Caco-2 (cell line): ENCODE data around the gene STYK1. TPM values are rescaled to one million over a fixed set of nuclear protein-coding genes. Genes with fewer than 3 reads are reported as not detected.

Experiments used
- BruUV-seq: library from RNA; stranded (reverse); fragments of 400-500 nt; replicated peaks from 2 replicates; lab custom pipeline; 2021; lab: Mats Ljungman, UMichigan
- CTCF ChIA-PET: fragments of 300-600 bp; sonication (Branson Sonifier 250); formaldehyde crosslinking; loops from one replicate; lab custom pipeline; 2022; ENCODE audit warnings: antibody characterized with exemption; lab: Charles Lee
- POLR2A ChIA-PET: fragments of 300-600 bp; sonication (Branson Sonifier 250); formaldehyde crosslinking; loops from one replicate; lab custom pipeline; 2022; ENCODE audit warnings: antibody characterized with exemption; lab: Charles Lee
- DNase-seq, 2 experiments: peaks; one replicate each; pipeline versions ENCODE4 v3.0.0 to v3.0.0-alpha.2; 2020 to 2022
- H3K27me3 ChIP-seq: replicated peaks from 2 replicates; pipeline ENCODE4 v1.6.0; 2011; ENCODE audit warnings: low read length; ENCODE audit not compliant: control insufficient read depth, insufficient read depth
- H3K36me3 ChIP-seq: 2 replicates; pipeline ENCODE4 v1.5.1; 2011; ENCODE audit warnings: low read length; ENCODE audit not compliant: control insufficient read depth, insufficient read depth
- H3K4me1 ChIP-seq: fragments of 250-450 bp; sonication (Bioruptor Pico); 2 replicates; pipeline ENCODE4 v1.5.1; 2020; ENCODE audit warnings: mild to moderate bottlenecking
- H3K4me3 ChIP-seq: 2 replicates; pipeline ENCODE4 v1.5.1; 2011; ENCODE audit warnings: low read depth, mild to moderate bottlenecking, control low read depth, low read length
- H3K9me3 ChIP-seq: fragments of 250-450 bp; sonication (Bioruptor Pico); 2 replicates; pipeline ENCODE4 v1.5.1; 2020; ENCODE audit warnings: mild to moderate bottlenecking, moderate library complexity
- H3K27ac Mint-ChIP-seq: one replicate; pipeline ENCODE4 v1.8.0; 2022; ENCODE audit warnings: mixed read lengths; ENCODE audit not compliant: unreplicated experiment
- H3K27me3 Mint-ChIP-seq: one replicate; pipeline ENCODE4 v1.8.0; 2022; ENCODE audit warnings: mixed read lengths; ENCODE audit not compliant: insufficient read depth, unreplicated experiment
- H3K36me3 Mint-ChIP-seq: one replicate; pipeline ENCODE4 v1.8.0; 2022; ENCODE audit warnings: mild to moderate bottlenecking, mixed read lengths; ENCODE audit not compliant: insufficient read depth, unreplicated experiment
- H3K4me1 Mint-ChIP-seq: one replicate; pipeline ENCODE4 v1.8.0; 2022; ENCODE audit warnings: low read depth, mixed read lengths; ENCODE audit not compliant: unreplicated experiment
- H3K4me3 Mint-ChIP-seq: one replicate; pipeline ENCODE4 v1.8.0; 2022; ENCODE audit warnings: mild to moderate bottlenecking, moderate library complexity, mixed read lengths; ENCODE audit not compliant: unreplicated experiment
- H3K9me3 Mint-ChIP-seq: one replicate; pipeline ENCODE4 v1.8.0; 2022; ENCODE audit warnings: mixed read lengths; ENCODE audit not compliant: unreplicated experiment
- intact Hi-C: fragments of 100-400 bp; cut with micrococcal nuclease; formaldehyde crosslinking; loops from one replicate; pipeline ENCODE4 v1.10.0; 2022; ENCODE audit not compliant: unreplicated experiment
- total RNA-seq: library from RNA; stranded (reverse); gene quantifications from 2 replicates; pipeline ENCODE4 v1.2.3, GENCODE V29; 2022
- TF ChIP-seq, protein P1 (sequence below), 2 experiments: fragments of 200-600 bp in 1 of 2; IDR thresholded peaks; 1 replicate in 1 of 2; 2 replicates in 1 of 2; pipeline versions ENCODE4 v1.5.1 to v1.8.0; 2011 to 2022; ENCODE audit warnings: antibody characterized with exemption in 1 of 2, control low read depth in 1 of 2, inconsistent platforms in 1 of 2, low read depth in 1 of 2, low read length in 1 of 2, mild to moderate bottlenecking in 1 of 2, moderate library complexity in 1 of 2; ENCODE audit not compliant: insufficient read depth in 1 of 2, severe bottlenecking in 1 of 2, unreplicated experiment in 1 of 2

STYK1 gene
- total RNA-seq, 1 experiment from 2014 or later, result 4.5 TPM

DNA sequence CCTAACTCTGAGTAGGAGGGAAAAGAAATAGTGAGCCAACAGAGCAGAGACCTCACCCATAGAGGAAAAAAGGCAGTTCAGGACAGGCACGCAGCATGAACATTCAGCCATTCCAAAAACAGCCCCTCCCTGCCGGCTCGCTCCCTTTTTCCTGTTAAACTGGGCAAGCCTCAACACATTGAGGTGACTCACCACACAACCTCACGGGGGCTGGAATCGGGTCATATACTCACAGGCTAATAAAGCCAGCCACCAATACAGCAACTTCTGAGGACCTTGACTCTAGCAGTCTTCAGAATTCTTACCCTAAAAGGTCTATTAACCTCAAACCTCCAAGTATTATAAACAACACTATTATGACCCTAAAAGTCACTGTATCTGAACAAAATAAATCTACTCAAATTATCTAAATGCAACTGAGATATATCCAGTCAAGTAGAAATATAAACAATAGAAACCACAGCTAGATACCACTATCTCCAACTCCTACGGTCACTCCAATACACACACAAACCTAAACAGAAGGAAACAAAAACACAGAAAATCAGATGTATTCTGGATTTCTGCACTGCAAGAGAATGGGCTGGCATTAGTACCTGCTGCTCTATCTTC, 43.0 kb upstream of the STYK1 start:
- ChIA-PET CTCF (interaction anchor here (0.6 kb wide), 1 partner anchor 544 kb away, joined by 9 read pairs; no protein-coding TSS in a partner anchor), POLR2A (no interaction called here)
- no peaks in the 10 kb centered on the region for H3K9me3 Mint-ChIP-seq
- Histone ChIP-seq H3K9me3 (no peaks in the 10 kb centered on the region), H3K27me3 (no peaks in the 10 kb centered on the region), H3K36me3 (no peaks in the 10 kb centered on the region; the same call in 1 of the 2 replicates), H3K4me3 (no peak overlapping the region), H3K4me1 (peaks cover 41% of the 10 kb centered on the region)
- peaks cover 48% of the 10 kb centered on the region for H3K4me1 Mint-ChIP-seq
- no peaks in the 10 kb centered on the region for H3K27me3 Mint-ChIP-seq
- peak overlapping the region; percentile 58 for H3K27ac Mint-ChIP-seq
- H3K36me3 Mint-ChIP-seq, result peaks cover 69% of the 10 kb centered on the region
- TF ChIP-seq, protein P1, sequence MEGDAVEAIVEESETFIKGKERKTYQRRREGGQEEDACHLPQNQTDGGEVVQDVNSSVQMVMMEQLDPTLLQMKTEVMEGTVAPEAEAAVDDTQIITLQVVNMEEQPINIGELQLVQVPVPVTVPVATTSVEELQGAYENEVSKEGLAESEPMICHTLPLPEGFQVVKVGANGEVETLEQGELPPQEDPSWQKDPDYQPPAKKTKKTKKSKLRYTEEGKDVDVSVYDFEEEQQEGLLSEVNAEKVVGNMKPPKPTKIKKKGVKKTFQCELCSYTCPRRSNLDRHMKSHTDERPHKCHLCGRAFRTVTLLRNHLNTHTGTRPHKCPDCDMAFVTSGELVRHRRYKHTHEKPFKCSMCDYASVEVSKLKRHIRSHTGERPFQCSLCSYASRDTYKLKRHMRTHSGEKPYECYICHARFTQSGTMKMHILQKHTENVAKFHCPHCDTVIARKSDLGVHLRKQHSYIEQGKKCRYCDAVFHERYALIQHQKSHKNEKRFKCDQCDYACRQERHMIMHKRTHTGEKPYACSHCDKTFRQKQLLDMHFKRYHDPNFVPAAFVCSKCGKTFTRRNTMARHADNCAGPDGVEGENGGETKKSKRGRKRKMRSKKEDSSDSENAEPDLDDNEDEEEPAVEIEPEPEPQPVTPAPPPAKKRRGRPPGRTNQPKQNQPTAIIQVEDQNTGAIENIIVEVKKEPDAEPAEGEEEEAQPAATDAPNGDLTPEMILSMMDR (IDR thresholded peaks at IDR 0.05; ENCODE audit: insufficient read depth in 1 of 2, low read depth in 1 of 2, low read length in 1 of 2, severe bottlenecking in 1 of 2, unreplicated experiment in 1 of 2), result no peak
- no peak overlapping the region for H3K4me3 Mint-ChIP-seq
- no TSS peak for BruUV-seq
- intact Hi-C loops, result no loop called here
- DNase-seq, result peak; percentile 45 to 79

DNA sequence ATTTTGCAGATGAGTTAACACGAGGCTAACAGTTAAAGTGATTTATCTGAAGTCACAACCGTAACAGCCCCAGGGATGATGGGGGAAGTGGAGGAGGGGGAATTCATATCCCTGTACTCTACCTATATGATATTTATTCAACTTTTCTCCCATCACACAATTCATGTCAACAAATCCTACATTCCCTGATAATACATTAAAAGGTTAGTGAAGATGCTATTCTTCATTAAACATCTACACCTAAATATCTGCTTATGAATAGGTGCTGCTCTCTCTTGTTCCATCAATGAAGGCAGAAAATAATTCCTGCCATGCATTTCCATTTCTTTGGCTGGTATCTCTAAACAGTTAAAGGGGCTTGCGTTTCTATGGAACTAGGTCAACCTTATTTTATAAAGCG, 42.4 kb upstream of the STYK1 start:
- intact Hi-C loops, result no loop called here
- H3K36me3 ChIP-seq, result no peaks in the 10 kb centered on the region; the same call in 1 of the 2 replicates

DNA sequence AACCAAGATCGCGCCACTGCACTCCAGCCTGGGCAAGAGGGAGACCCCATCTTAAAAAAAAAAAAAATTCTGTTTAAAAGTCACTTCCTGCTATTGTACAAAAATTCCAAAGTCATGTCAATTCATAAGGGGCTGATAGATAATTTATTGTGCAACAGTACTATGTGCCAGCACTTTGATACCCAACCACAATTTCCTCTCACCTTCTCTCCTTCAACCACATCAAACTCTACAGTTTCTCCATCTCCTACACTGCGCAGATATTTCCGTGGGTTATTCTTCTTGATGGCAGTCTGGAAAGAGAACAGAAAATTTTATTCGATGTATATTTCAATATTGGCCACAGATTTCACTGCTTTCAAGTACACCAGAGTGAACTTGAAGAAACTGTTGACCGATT, 41.6 kb upstream of the STYK1 start:
- Histone ChIP-seq H3K4me3 (no peak overlapping the region), H3K9me3 (no peaks in the 10 kb centered on the region), H3K36me3 (no peaks in the 10 kb centered on the region; the same call in 1 of the 2 replicates), H3K27me3 (no peaks in the 10 kb centered on the region), H3K4me1 (peaks cover 32% of the 10 kb centered on the region)
- TF ChIP-seq, protein P1 (IDR thresholded peaks at IDR 0.05; ENCODE audit: insufficient read depth in 1 of 2, low read depth in 1 of 2, low read length in 1 of 2, severe bottlenecking in 1 of 2, unreplicated experiment in 1 of 2), result no peak
- Mint-ChIP-seq H3K9me3 (no peaks in the 10 kb centered on the region), H3K27ac (no peak overlapping the region), H3K4me3 (no peak overlapping the region), H3K4me1 (peaks cover 40% of the 10 kb centered on the region), H3K27me3 (no peaks in the 10 kb centered on the region), H3K36me3 (peaks cover 74% of the 10 kb centered on the region)
- DNase-seq, result no peak
- BruUV-seq, result no TSS peak
- CTCF ChIA-PET, result no interaction called here
- intact Hi-C loops, result no loop called here
- POLR2A ChIA-PET, result no interaction called here

More for the DNA sequence above, 42.4 kb upstream of the STYK1 start:
- DNase-seq, result no peak
- no peaks in the 10 kb centered on the region for H3K9me3 Mint-ChIP-seq
- H3K27me3 Mint-ChIP-seq, result no peaks in the 10 kb centered on the region
- H3K4me3 Mint-ChIP-seq, result no peak overlapping the region
- BruUV-seq, result no TSS peak
- no peaks in the 10 kb centered on the region for H3K9me3 ChIP-seq
- H3K4me1 ChIP-seq, result peaks cover 40% of the 10 kb centered on the region
- H3K27me3 ChIP-seq, result no peaks in the 10 kb centered on the region
- ChIA-PET CTCF (no interaction called here), POLR2A (no interaction called here)
- H3K4me3 ChIP-seq, result no peak overlapping the region
- peak overlapping the region; percentile 58 for H3K27ac Mint-ChIP-seq
- peaks cover 72% of the 10 kb centered on the region for H3K36me3 Mint-ChIP-seq
- H3K4me1 Mint-ChIP-seq, result peaks cover 47% of the 10 kb centered on the region
- TF ChIP-seq, protein P1 (IDR thresholded peaks at IDR 0.05; ENCODE audit: insufficient read depth in 1 of 2, low read depth in 1 of 2, low read length in 1 of 2, severe bottlenecking in 1 of 2, unreplicated experiment in 1 of 2), result no peak
